Measurements from ENCODE around the gene LOXHD1.

- TF ChIP-seq CTCF (IDR thresholded peaks at IDR 0.05; ENCODE audit: borderline replicate concordance, extremely low read depth, low read length, poor library complexity, severe bottlenecking) (no peak), EZH2 (IDR thresholded peaks at IDR 0.05; ENCODE audit: borderline replicate concordance, low read depth, low read length, severe bottlenecking) (no peak)
These were observed 181.6 kb downstream of the LOXHD1 start for GRCh38 chr18:46475390-46475752.
